Epithelial cell of prostate (primary cell): ENCODE measurements around the gene ANKFN1.

Experiments
- DNase-seq: peaks from one replicate; pipeline ENCODE4 v3.0.0-alpha.2; 2011; ENCODE audit warnings: low read depth, low spot score
- H3K27ac ChIP-seq: fragments of 450-650 bp; 2 replicates; pipeline ENCODE4 v1.5.1; 2017; ENCODE audit warnings: mild to moderate bottlenecking

ANKFN1 gene, protein sequence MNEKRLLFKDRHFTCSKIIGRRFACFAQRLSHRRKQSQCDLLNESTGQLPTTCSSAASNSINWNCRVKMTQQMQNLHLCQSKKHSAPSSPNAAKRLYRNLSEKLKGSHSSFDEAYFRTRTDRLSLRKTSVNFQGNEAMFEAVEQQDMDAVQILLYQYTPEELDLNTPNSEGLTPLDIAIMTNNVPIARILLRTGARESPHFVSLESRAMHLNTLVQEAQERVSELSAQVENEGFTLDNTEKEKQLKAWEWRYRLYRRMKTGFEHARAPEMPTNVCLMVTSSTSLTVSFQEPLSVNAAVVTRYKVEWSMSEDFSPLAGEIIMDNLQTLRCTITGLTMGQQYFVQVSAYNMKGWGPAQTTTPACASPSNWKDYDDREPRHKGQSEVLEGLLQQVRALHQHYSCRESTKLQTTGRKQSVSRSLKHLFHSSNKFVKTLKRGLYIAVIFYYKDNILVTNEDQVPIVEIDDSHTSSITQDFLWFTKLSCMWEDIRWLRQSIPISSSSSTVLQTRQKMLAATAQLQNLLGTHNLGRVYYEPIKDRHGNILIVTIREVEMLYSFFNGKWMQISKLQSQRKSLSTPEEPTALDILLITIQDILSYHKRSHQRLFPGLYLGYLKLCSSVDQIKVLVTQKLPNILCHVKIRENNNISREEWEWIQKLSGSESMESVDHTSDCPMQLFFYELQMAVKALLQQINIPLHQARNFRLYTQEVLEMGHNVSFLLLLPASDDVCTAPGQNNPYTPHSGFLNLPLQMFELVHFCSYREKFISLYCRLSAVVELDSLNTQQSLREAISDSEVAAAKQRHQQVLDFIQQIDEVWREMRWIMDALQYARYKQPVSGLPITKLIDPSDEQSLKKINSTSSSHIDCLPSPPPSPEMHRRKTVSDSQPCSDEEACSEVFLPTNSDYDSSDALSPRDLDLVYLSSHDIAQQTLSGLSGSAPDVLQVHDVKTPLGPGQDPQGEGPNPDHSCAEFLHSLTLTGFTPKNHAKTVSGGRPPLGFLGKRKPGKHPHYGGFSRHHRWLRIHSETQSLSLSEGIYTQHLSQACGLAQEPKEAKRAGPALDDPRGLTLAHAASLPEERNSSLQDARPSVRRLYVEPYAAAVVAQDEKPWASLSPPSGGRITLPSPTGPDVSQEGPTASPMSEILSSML

DNA sequence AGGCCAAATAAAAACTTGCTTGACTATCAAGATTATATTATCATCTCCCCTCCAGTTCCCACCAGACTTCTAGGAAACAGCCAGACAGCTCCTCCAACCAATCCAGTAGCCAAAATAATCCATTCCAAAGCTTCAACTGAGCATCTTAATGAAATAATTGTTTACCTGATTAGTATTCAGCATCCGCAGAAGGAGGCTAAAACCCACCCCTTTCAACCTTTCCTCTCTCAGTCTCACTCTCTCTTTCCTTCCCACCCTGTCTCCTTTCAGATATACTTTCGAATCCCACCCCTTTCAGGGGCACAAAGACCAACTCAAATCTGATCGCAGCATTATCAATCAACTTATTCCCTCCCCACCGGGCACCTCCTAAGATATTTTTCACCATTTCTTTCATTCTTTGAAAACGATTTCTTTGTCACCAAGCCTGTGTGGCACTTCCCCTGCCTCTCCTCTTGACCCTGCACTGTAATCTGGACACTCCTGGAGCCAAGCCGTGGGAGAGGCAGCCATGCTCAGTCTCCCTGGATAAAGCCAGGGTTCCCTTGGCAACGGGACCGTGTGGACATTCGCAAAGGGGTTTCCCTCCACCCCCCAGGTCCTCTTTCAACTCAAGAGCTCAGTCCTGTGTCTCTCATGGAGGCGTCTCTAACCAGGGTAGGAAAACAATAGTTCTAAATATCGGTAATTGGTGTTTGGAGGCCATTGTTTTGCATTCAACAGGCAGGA is at the start of gene ANKFN1:
ANKFN1 (plus strand) TSS at position 602 of the 729 bp plus-strand sequence. CDS start 59,193 bp downstream, outside the sequence.
- no peak within 1 kb of the TSS for H3K27ac ChIP-seq
- no peak for DNase-seq

DNA sequence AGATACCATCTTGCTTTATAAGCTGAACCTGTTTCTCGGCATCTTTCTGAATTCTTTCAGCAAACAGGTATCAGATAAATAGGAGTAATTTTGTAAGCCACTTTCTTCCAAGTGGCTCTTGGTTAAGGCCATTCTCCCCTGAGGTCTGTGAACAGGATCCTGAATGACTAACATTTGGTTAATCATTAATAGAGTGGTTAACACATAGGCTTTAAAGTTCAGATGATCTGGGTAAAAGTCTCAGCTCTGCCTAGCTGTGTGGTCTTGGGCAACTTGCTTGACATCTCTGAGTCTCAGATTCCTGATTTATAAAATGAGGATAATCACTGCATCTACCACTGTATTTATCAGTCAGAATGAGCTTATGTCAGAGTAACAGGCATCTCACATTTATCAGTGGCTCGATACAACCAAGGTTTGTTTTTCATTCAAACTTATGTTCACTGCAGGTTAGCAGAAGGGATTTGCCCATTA is 44.4 kb upstream of the ANKFN1 start:
- H3K27ac ChIP-seq: no peak overlapping the region
- DNase-seq: no peak

DNA sequence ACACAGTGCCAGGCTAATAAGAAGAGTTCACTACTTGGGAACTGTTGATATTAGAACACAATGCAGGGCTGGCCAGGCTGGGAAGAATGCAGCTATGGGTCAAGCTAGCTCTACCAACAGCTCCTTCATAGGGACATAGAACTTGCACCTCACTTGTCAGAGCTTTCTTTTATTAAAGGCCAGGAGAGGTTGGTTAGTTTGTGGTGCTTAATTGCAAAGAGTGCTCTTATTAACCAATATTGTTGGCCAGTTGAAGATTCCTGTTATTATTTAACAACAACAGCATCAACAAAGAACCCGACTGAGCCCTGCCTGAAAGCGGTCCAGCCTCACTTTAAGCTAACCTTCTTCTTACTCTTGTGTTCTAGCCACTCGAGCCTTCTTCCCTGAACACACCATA is 43.4 kb upstream of the ANKFN1 start:
- no peak for DNase-seq
- H3K27ac ChIP-seq: no peak overlapping the region

DNA sequence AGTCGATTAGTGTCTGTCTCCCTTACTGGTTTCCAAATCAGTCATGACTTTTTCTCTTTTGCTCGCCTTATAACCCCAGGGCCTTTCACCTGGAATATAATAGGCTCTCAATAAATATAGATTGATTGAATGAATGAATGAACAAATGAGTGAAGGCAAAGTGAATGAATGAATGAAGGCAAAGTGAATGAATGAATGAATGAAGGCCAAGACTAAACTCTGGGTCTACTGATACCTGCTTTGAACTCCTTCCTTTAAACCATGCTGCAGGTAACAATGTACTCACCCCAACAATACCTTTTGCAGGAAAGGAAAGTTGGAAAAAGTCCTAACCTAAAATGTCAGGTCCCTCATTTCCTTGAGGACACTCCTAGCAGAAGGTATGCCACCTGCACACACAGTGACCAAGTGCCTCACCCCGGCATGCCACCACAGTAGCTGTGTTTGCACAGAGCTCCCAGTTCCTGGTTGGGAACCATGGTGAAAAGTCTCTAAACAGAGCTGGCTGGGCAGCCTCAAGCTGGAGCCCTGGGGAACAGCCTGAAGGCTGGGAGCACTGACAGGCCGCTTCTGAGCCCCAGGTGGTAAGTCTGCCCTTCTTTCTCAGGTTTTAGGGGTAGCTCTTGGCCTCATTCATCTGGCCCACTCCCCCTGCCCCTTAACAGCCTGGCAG is 42.7 kb upstream of the ANKFN1 start:
- H3K27ac ChIP-seq: no peak overlapping the region
- peak; percentile 18 for DNase-seq

DNA sequence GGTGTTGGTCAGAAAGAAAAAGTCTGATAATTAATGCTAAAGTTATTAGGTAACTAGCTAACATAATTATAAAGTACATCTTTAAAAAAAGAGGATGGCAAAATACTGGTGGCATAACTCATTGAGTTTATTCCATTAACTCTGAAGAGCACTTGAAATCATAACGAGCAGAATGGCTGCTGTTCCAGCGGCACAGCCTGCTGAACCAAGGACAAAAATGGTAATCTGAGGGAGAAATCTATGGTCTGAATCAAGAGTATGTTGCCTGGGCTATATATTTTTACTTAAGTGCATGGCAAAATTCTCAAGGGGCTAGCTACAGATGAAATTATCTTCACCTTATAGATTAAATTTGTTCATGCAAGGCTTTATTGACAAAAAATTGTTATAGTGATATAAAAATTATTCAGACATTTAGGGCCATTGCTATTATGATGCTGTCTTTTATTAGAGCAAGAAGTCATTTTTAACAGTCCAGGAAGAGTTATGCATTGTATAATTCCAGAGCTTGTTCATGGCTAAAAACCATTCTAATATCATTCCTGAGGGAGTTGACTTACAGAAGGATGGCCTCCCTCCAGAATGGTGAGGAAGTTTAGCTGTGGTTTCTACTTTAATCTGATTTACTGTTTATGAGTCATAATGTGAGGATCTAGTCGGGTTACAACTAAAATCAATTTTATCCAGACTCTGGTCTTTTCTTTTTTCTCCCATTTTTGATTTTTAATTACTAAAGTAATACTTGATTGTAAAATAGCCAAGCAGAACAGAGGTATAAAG is 41.4 kb upstream of the ANKFN1 start:
- H3K27ac ChIP-seq: no peak overlapping the region
- DNase-seq: no peak

DNA sequence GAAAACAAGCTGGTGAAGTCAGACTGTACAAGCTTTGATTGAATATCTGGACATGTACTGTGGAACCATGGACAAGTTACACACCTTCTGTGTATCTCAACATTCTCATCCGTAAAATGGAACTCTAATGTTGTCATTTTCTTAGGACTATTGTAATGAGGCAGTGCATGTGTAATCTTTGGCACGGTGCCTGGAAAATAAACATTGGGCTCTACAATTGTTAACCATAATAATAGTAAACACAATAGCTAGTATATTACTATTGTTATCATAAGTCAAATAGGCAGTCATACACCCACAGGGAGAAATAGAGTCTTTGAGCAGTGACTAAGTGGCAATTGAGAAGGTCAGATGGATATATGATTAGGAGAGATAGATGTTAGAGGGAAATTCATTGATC is 39.8 kb upstream of the ANKFN1 start:
- H3K27ac ChIP-seq: no peak overlapping the region
- DNase-seq: no peak

DNA sequence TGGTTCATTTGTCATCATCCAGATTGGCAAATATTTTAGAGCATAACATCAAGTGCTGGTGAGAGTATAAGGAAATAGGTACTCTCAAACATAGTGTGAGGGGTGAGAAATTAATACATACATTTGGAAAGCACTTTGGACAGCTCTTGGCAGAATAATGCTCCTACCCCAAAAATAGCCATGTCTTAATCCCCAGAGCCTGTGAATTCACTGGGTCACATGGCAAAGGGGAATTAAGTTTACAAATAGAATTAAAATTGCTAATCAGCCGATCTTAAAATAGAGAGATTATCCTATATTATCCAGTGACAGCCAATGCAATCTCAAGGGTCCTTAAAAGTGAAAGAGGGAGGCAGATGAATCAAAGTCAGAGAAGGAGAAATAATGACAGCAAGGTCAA is 38.8 kb upstream of the ANKFN1 start:
- H3K27ac ChIP-seq: no peak overlapping the region
- DNase-seq: no peak

DNA sequence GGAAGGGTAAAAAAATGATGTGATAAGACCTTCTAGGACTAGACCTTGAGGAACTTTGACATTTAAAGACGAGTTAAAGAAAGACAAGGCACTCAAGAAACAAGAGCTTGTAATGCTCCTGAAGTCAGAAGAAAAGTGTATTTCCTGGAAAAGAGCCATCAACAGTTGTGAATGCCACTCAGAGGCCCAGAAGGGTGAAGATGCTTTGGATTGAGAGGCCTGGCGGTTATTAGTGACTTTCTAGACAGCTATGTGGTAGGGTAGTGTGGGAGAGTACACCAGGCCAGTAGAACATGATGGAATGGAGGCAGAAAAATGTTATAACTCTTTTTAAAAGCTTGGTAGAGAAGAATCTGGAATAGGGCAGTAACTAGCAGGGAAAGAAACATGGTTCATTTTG is 34.1 kb upstream of the ANKFN1 start:
- no peak overlapping the region for H3K27ac ChIP-seq
- DNase-seq: no peak

DNA sequence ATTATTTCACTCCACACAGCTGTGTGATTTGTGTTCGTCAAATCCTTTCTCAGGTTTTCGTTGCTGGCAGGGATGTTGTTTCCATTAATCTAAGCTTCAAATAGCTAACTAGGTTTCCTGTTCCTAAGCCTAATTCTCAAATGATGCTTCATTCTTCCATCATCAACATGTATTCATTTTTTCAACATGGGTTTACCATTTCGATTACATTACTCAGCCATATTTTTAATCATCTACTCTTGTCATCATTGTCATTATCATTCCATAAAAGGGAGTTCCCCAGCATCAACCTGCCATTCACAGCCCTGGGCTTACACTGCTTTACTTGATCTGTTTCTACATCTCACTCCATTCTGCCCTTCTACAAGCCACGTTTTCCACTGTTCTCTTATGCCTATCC is 33.3 kb upstream of the ANKFN1 start:
- no peak overlapping the region for H3K27ac ChIP-seq
- no peak for DNase-seq

DNA sequence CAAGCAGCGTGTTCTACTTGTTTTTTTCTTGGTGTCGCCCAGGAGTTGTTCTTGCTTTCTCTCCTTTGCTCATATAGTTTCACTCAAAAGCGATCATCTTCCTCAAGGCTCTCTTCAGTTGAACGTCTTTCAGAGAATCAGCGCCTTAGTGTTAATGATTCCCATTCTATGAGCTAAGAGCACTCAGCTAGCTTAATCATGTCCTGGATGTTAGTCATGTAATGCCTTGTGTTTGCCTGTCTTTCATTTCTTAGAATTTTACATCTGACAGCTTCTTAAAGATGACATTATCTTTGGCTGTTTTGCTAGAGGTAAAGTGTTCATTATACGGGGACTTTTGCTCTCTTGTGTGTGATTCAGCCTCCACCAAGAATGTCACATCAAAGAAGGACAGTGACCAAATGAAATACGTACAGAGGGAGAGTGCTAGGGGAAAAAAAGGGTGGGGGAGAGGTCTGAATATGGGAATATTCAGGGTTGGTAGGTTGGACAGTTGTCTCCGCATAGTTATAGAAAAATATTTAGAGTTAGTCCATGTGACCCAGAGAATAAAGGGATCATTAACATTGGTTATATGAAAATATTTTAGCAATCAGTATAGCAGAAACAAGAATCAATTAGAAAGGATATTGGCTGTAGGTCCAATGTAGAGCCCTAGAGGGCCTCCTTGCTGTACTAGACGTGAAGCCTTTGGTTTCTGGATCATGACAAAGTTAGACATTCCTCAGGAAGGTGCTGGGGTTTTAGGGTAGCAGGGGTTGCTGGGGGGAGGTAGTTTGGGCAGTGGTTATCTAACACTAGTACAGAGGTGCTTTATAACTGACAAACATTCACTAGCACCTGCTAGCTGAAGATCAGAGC is 31.9 kb upstream of the ANKFN1 start:
- no peak overlapping the region for H3K27ac ChIP-seq
- DNase-seq: no peak

DNA sequence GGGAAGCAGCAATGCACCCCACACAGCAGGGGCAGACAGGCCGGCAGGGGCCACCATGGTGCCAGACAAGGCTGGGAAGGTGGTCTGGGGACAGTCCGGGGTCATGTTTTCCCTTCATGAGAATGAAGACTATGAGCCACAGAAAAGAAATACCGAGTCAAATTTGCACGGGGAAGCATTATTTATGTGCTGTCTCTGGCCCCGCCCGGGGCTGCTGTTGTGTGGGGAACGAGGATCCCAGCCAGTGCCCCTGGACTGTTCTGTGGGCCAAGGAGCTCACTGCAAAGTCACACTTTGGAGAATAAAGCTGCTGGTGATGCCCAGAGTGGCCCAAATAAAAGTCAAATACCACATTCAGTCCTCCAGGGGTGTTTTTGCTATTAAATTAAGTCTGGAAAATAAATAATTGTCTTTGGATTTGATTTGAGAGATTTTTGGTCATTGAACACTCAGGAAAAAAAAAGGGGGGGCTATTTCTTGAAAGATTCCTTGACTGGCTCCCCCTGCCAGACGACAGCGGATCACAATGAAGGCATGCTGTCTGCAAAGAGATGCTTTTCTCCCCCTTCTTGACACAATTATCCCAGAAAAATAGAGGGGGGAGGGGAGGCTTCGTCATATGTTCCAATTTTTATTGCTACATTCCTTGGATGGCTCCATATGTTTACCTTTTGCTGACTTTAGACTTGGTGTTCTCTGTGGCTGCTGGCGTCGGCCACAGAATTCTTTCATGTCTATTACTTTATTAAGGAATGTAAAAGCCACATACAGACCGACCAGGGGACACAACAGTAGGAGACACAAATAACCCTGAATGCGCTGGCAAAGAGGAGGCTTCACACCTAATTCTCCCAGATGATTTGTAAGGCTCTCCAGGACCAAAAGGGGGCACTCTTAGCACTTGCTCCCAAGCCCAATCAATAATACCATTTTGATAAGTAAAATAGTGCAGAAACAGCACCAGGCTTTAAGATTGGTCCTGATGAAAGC is 27.1 kb upstream of the ANKFN1 start:
- no peak overlapping the region for H3K27ac ChIP-seq
- DNase-seq: no peak

DNA sequence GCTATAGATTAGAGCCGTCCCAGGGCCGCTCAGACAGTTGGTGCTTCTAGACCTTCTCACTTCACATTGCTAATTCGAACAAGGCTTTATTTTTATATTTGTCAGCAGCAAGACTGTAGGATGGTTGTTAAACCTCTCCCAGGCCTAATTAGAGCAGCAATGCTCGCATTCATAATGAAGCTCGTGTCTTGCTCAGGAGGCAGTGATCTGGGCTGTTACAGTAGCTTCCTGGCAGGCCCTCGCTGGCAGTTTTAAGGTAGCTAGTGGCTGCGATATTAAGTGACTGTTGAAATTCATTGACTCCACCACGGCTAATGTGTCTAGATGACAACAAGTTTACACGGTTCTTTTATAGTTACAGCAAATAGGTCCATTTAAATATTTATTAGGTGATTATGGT is 23.2 kb upstream of the ANKFN1 start:
- DNase-seq: no peak
- H3K27ac ChIP-seq: no peak overlapping the region

DNA sequence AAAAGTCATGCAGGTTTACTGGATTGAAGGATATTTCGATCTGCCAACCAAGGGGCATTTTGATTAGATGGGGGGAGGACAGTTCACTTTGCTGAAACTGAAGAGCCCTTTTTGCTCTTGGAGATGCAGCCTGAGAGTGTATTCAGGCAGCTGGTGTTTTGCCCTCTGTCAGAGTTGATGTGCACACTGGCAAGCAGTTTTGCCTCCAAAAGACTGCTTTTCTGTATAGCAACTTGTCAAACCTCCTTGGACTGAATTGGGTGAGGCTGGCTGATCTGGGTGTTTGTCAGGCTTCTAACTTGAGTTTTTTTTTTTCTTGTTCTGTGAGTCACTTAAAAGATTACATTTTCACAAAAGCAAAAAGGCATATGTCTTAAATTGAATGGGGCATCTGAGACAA is 22.6 kb upstream of the ANKFN1 start:
- no peak overlapping the region for H3K27ac ChIP-seq
- no peak for DNase-seq

DNA sequence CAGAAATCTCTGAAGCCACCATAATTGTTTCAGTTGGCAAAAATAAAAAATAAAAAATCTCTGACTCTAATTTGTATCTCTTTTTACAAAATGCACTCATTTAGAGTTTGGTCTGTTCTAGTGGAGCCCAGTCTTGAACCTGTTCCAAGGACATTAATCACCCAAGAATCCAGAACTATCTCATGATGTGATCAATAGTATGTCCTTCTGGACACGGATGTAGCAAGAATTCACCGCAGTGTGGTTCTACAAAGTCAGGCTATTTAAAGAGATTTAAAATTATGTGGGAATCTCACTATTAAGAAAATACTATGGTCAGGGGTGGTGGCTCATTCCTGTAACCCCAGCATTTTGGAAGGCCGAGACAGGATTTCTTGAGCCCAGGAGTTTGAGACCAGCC is 21.8 kb upstream of the ANKFN1 start:
- DNase-seq: no peak
- H3K27ac ChIP-seq: no peak overlapping the region

DNA sequence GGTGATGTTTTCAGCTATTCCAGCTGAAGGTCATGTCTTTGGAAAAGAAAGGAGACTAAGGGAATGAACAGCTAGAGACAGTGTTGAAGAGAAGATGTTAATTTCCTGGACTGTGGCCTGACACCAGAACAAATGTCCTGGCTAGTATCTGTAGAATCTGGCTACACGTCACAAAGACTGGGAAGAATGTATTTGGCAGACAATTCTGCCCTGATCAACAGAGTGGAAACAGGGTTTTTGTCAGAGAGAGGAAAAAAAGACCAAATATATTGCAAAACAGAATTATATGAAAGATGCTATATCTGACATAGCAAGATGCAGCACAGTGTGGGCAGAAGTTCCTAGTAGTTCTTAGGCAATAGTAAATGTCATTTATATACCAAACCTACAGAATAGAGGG is 17.0 kb upstream of the ANKFN1 start:
- no peak overlapping the region for H3K27ac ChIP-seq
- no peak for DNase-seq

DNA sequence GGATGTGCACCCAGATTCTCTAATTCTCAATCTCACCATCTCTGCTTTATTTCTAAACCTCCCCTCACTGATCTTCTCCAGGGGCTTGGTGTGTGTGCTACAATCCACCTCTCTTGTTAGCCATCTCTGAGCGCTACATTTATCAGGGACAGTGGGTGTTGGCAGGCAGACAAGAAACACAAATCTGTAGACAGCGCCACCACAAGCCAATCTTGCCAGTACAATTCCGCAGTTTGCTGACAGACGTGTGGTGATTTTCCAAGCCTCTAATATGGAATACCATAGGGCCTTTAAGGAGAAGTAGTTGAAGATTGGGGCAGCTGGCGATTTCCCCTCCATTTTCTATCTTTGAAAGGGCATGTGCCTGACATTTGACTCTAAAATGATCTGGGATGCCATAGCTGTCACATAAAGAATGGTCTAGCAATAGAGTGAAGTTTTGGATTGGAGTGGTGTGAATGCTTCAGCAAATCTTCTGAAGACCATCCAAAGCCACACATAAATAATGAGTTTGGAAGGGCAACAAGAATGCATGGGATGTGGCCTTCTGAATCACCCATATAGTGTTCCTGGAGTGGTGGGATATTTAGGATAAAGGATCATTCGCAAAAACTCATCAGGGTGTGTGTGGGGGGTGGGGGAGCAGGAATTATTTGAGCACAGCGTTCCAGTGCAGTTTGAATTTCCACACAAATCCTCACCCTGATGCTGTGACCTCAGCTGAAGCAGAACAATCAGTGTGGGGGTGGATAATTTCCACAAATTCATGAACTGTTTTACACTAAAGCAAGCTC is 12.0 kb upstream of the ANKFN1 start:
- DNase-seq: no peak
- no peak overlapping the region for H3K27ac ChIP-seq
